ENCODE data around the gene POLR1D.

The POLR1D gene

DNA sequence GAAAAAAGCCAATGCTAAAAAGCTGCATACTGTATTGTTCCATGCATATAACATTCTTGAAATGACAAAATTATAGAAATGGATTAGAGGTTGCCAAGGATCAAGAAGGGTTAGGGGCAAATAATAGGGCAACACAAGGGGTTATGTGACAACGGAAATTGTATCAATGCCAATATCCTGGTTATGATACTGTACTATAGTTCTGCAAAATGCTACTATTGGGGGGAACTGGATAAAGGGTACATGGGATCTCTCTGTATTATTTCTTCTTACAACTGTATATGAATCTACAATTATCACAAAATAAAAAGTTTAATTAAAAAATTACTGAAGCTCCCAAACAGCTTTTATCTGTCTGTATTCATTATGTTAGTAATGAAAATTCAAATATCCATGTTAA lies 33.3 kb upstream of the POLR1D start:
- TF ChIP-seq FOXP2 (optimal IDR thresholded peaks at IDR 0.05; ENCODE audit: control extremely low read depth, extremely low read length, insufficient read depth) (no peak), POLR2AphosphoS5 (IDR thresholded peaks at IDR 0.05; ENCODE audit: borderline replicate concordance, low read depth, low read length) (no peak), EZH2 (IDR thresholded peaks at IDR 0.05) (no peak)
- no peaks in the 10 kb centered on the region for H3K9me3 ChIP-seq (ENCODE audit: low read depth, low read length)
- DNase-seq (ENCODE audit: low read depth, low spot score): no peak

GRCh38 chr13:27592865-27593264 lies 28.8 kb upstream of the POLR1D start:
- no peaks in the 10 kb centered on the region for H3K36me3 ChIP-seq (ENCODE audit: insufficient read depth, low read length)
- no peak for TF ChIP-seq POLR2AphosphoS5 (IDR thresholded peaks at IDR 0.05; ENCODE audit: borderline replicate concordance, low read depth, low read length)
- TF ChIP-seq FOXP2 (optimal IDR thresholded peaks at IDR 0.05; ENCODE audit: control extremely low read depth, extremely low read length, insufficient read depth): no peak
- TF ChIP-seq EZH2 (IDR thresholded peaks at IDR 0.05): no peak

More for the DNA sequence above, 33.3 kb upstream of the POLR1D start:
- H3K4me3 ChIP-seq: no peak overlapping the region
- H3K9ac ChIP-seq (ENCODE audit: insufficient read length): no peak overlapping the region
- no peak overlapping the region for H3K27ac ChIP-seq
- H3K36me3 ChIP-seq (ENCODE audit: insufficient read depth, low read length): no peaks in the 10 kb centered on the region

GRCh38 chr13:27593267-27593666 lies 28.4 kb upstream of the POLR1D start:
- TF ChIP-seq EZH2 (IDR thresholded peaks at IDR 0.05) (no peak), POLR2AphosphoS5 (IDR thresholded peaks at IDR 0.05; ENCODE audit: borderline replicate concordance, low read depth, low read length) (no peak), FOXP2 (optimal IDR thresholded peaks at IDR 0.05; ENCODE audit: control extremely low read depth, extremely low read length, insufficient read depth) (no peak)
- no peak overlapping the region for H3K27ac ChIP-seq
- no peaks in the 10 kb centered on the region for H3K36me3 ChIP-seq (ENCODE audit: insufficient read depth, low read length)
- no peak for DNase-seq (ENCODE audit: low read depth, low spot score)
- no peak overlapping the region for H3K4me3 ChIP-seq
- H3K9ac ChIP-seq (ENCODE audit: insufficient read length): no peak overlapping the region
- H3K9me3 ChIP-seq (ENCODE audit: low read depth, low read length): no peaks in the 10 kb centered on the region

More at GRCh38 chr13:27592865-27593264, 28.8 kb upstream of the POLR1D start:
- no peak for DNase-seq (ENCODE audit: low read depth, low spot score)
- Histone ChIP-seq H3K9me3 (ENCODE audit: low read depth, low read length) (no peaks in the 10 kb centered on the region), H3K27ac (no peak overlapping the region), H3K4me3 (no peak overlapping the region), H3K9ac (ENCODE audit: insufficient read length) (no peak overlapping the region)

- no peak for DNase-seq (ENCODE audit: low read depth, low spot score)
- Histone ChIP-seq H3K27ac (no peak overlapping the region), H3K36me3 (ENCODE audit: insufficient read depth, low read length) (no peaks in the 10 kb centered on the region), H3K9ac (ENCODE audit: insufficient read length) (no peak overlapping the region), H3K4me3 (no peak overlapping the region), H3K9me3 (ENCODE audit: low read depth, low read length) (no peaks in the 10 kb centered on the region)
- TF ChIP-seq EZH2 (IDR thresholded peaks at IDR 0.05): no peak
- TF ChIP-seq FOXP2 (optimal IDR thresholded peaks at IDR 0.05; ENCODE audit: control extremely low read depth, extremely low read length, insufficient read depth): no peak
- no peak for TF ChIP-seq POLR2AphosphoS5 (IDR thresholded peaks at IDR 0.05; ENCODE audit: borderline replicate concordance, low read depth, low read length)
These were observed 26.5 kb upstream of the POLR1D start for GRCh38 chr13:27595055-27595811.

GRCh38 chr13:27599096-27599495 lies 22.6 kb upstream of the POLR1D start:
- H3K27ac ChIP-seq: no peak overlapping the region
- no peaks in the 10 kb centered on the region for H3K9me3 ChIP-seq (ENCODE audit: low read depth, low read length)
- H3K4me3 ChIP-seq: no peak overlapping the region
- no peak overlapping the region for H3K9ac ChIP-seq (ENCODE audit: insufficient read length)
- TF ChIP-seq FOXP2 (optimal IDR thresholded peaks at IDR 0.05; ENCODE audit: control extremely low read depth, extremely low read length, insufficient read depth) (no peak), POLR2AphosphoS5 (IDR thresholded peaks at IDR 0.05; ENCODE audit: borderline replicate concordance, low read depth, low read length) (no peak), EZH2 (IDR thresholded peaks at IDR 0.05) (no peak)
- no peaks in the 10 kb centered on the region for H3K36me3 ChIP-seq (ENCODE audit: insufficient read depth, low read length)
- DNase-seq (ENCODE audit: low read depth, low spot score): no peak

GRCh38 chr13:27599845-27600553 lies 21.7 kb upstream of the POLR1D start:
- H3K36me3 ChIP-seq (ENCODE audit: insufficient read depth, low read length): no peaks in the 10 kb centered on the region
- H3K9ac ChIP-seq (ENCODE audit: insufficient read length): no peak overlapping the region
- no peak overlapping the region for H3K4me3 ChIP-seq
- TF ChIP-seq EZH2 (IDR thresholded peaks at IDR 0.05): no peak
- TF ChIP-seq POLR2AphosphoS5 (IDR thresholded peaks at IDR 0.05; ENCODE audit: borderline replicate concordance, low read depth, low read length): no peak
- no peak for TF ChIP-seq FOXP2 (optimal IDR thresholded peaks at IDR 0.05; ENCODE audit: control extremely low read depth, extremely low read length, insufficient read depth)
- H3K9me3 ChIP-seq (ENCODE audit: low read depth, low read length): no peaks in the 10 kb centered on the region
- H3K27ac ChIP-seq: no peak overlapping the region
- no peak for DNase-seq (ENCODE audit: low read depth, low spot score)

- Histone ChIP-seq H3K27ac (no peak overlapping the region), H3K9ac (ENCODE audit: insufficient read length) (no peak overlapping the region), H3K36me3 (ENCODE audit: insufficient read depth, low read length) (no peaks in the 10 kb centered on the region), H3K4me3 (no peak overlapping the region), H3K9me3 (ENCODE audit: low read depth, low read length) (no peaks in the 10 kb centered on the region)
- no peak for TF ChIP-seq EZH2 (IDR thresholded peaks at IDR 0.05)
- TF ChIP-seq POLR2AphosphoS5 (IDR thresholded peaks at IDR 0.05; ENCODE audit: borderline replicate concordance, low read depth, low read length): no peak
- no peak for TF ChIP-seq FOXP2 (optimal IDR thresholded peaks at IDR 0.05; ENCODE audit: control extremely low read depth, extremely low read length, insufficient read depth)
- no peak for DNase-seq (ENCODE audit: low read depth, low spot score)
These were observed 21.0 kb upstream of the POLR1D start for GRCh38 chr13:27600711-27601110.

GRCh38 chr13:27601208-27601607 lies 20.5 kb upstream of the POLR1D start:
- no peak overlapping the region for H3K4me3 ChIP-seq
- DNase-seq (ENCODE audit: low read depth, low spot score): no peak
- no peak overlapping the region for H3K9ac ChIP-seq (ENCODE audit: insufficient read length)

More at GRCh38 chr13:27601208-27601607, 20.5 kb upstream of the POLR1D start:
- H3K9me3 ChIP-seq (ENCODE audit: low read depth, low read length): no peaks in the 10 kb centered on the region
- no peak overlapping the region for H3K27ac ChIP-seq
- no peak for TF ChIP-seq POLR2AphosphoS5 (IDR thresholded peaks at IDR 0.05; ENCODE audit: borderline replicate concordance, low read depth, low read length)
- no peak for TF ChIP-seq FOXP2 (optimal IDR thresholded peaks at IDR 0.05; ENCODE audit: control extremely low read depth, extremely low read length, insufficient read depth)
- no peak for TF ChIP-seq EZH2 (IDR thresholded peaks at IDR 0.05)
- no peaks in the 10 kb centered on the region for H3K36me3 ChIP-seq (ENCODE audit: insufficient read depth, low read length)

Measured in SK-N-MC (cell line).